HCT116 (cell line): ENCODE results near the gene OTOP2. TPM values are rescaled to one million over a fixed set of nuclear protein-coding genes. Genes with fewer than 3 reads are reported as not detected.

Experiments
- ATAC-seq: fragments of 200-7000 bp; cut with Tn5 transposase; 2 replicates; pipeline ENCODE4 v1.9.1; 2020; ENCODE audit warnings: mild to moderate bottlenecking, moderate library complexity
- BruUV-seq: library from RNA; stranded (reverse); fragments of 400-500 nt; replicated peaks from 2 replicates; lab custom pipeline; 2021; lab: Mats Ljungman, UMichigan
- CTCF ChIA-PET: fragments of 300-600 bp; sonication (Branson Sonifier 250); formaldehyde crosslinking; loops from one replicate; lab custom pipeline; 2021; ENCODE audit warnings: antibody characterized with exemption; lab: Charles Lee
- POLR2A ChIA-PET: fragments of 300-600, 350-600 bp; sonication (Branson Sonifier 250); formaldehyde crosslinking; loops from one replicate; lab custom pipeline; 2021; ENCODE audit warnings: antibody characterized with exemption; lab: Charles Lee
- RAD21 ChIA-PET, 2 experiments: fragments of 300-600 bp; sonication (Branson Sonifier 250); formaldehyde crosslinking; loops; one replicate each; lab custom pipeline; 2023; ENCODE audit warnings: low total read pairs in 2 of 2; ENCODE audit not compliant: uncharacterized antibody in 2 of 2, unreplicated experiment in 2 of 2, low non-redundant PET in 1 of 2; lab: Charles Lee
- DNase-seq: peaks from one replicate; pipeline ENCODE4 v3.0.0-alpha.2; 2010; ENCODE audit warnings: low read depth, low spot score
- H2AFZ ChIP-seq: fragments of 200-600 bp; shearing (Covaris generic), sonication (generic); 2 replicates; pipeline ENCODE4 v1.6.1; 2017; ENCODE audit warnings: low read depth, mixed run types, mixed read lengths, antibody characterized with exemption, low read length; ENCODE audit not compliant: poor library complexity, severe bottlenecking
- H3K27ac ChIP-seq: 2 replicates; pipeline ENCODE4 v1.5.1; 2012; ENCODE audit warnings: low read depth, low read length
- H3K27me3 ChIP-seq: fragments of 200-600 bp; sonication (generic); 2 replicates; pipeline ENCODE4 v1.6.1; 2016; ENCODE audit warnings: mixed run types, low read length, mixed read lengths; ENCODE audit not compliant: insufficient read depth
- H3K36me3 ChIP-seq, 2 experiments: fragments of 200-500 bp in 1 of 2; fragments of 200-600 bp in 1 of 2; sonication (Bioruptor generic) in 1 of 2; sonication (generic) in 1 of 2; 2 replicates each; pipeline versions ENCODE4 v1.5.1 to v1.6.1; 2014 to 2016; ENCODE audit warnings: low read length in 2 of 2, inconsistent platforms in 1 of 2, mixed read lengths in 1 of 2, mixed run types in 1 of 2; ENCODE audit not compliant: insufficient read depth in 2 of 2, control insufficient read depth in 1 of 2
- H3K4me1 ChIP-seq, 2 experiments: fragments of 200-600 bp in 1 of 2; sonication (generic) in 1 of 2; 2 replicates each; pipeline versions ENCODE4 v1.5.1 to v1.6.1; 2012 to 2017; ENCODE audit warnings: low read length in 2 of 2, inconsistent platforms in 1 of 2, mild to moderate bottlenecking in 1 of 2, mixed read lengths in 1 of 2, mixed run types in 1 of 2, moderate library complexity in 1 of 2; ENCODE audit not compliant: insufficient read depth in 2 of 2, control insufficient read depth in 1 of 2
- H3K4me2 ChIP-seq: fragments of 200-600 bp; sonication (generic); 2 replicates; pipeline ENCODE4 v1.6.1; 2017; ENCODE audit warnings: mixed run types, low read length, mixed read lengths
- H3K4me3 ChIP-seq, 2 experiments: fragments of 200-600 bp in 1 of 2; sonication (generic) in 1 of 2; replicated peaks in 1 of 2; 2 replicates each; pipeline ENCODE4 v1.5.1; 2011 to 2016; ENCODE audit warnings: low read length in 2 of 2, control low read depth in 1 of 2, low read depth in 1 of 2, mild to moderate bottlenecking in 1 of 2, mixed read lengths in 1 of 2, mixed run types in 1 of 2
- H3K79me2 ChIP-seq: fragments of 200-600 bp; sonication (generic); 2 replicates; pipeline ENCODE4 v1.6.1; 2017; ENCODE audit warnings: mild to moderate bottlenecking, mixed run types, low read length, moderate library complexity, mixed read lengths; ENCODE audit not compliant: insufficient read depth
- H3K9ac ChIP-seq: fragments of 200-600 bp; sonication (generic); 2 replicates; pipeline ENCODE4 v1.6.1; 2016; ENCODE audit warnings: low read length, mixed read lengths
- H3K9me2 ChIP-seq: fragments of 200-600 bp; sonication (generic), shearing (Covaris generic); 2 replicates; pipeline ENCODE4 v1.6.1; 2017; ENCODE audit warnings: mixed run types, mild to moderate bottlenecking, moderate library complexity; ENCODE audit not compliant: insufficient read depth
- H3K9me3 ChIP-seq, 2 experiments: fragments of 200-500 bp in 1 of 2; fragments of 200-600 bp in 1 of 2; sonication (Bioruptor generic) in 1 of 2; sonication (generic) in 1 of 2; 2 replicates each; pipeline ENCODE4 v1.6.1; 2014 to 2017; ENCODE audit warnings: low read length in 2 of 2, mixed read lengths in 2 of 2, inconsistent platforms in 1 of 2, low read depth in 1 of 2, mild to moderate bottlenecking in 1 of 2, mixed run types in 1 of 2, moderate library complexity in 1 of 2; ENCODE audit not compliant: control insufficient read depth in 1 of 2, insufficient read depth in 1 of 2
- H4K20me1 ChIP-seq: fragments of 200-600 bp; sonication (generic), shearing (Covaris generic); 2 replicates; pipeline ENCODE4 v1.6.1; 2017; ENCODE audit warnings: mixed run types, mild to moderate bottlenecking, moderate library complexity; ENCODE audit not compliant: insufficient read depth
- CBX3 ChIP-seq: IDR thresholded peaks from 2 replicates; pipeline ENCODE4 v1.6.1; 2012; ENCODE audit warnings: low read depth
- EGR1 ChIP-seq: IDR thresholded peaks from 2 replicates; pipeline ENCODE4 v1.6.1; 2012; ENCODE audit warnings: low read depth
- ELF1 ChIP-seq: IDR thresholded peaks from 2 replicates; pipeline ENCODE4 v1.6.1; 2012; ENCODE audit warnings: low read depth, borderline replicate concordance
- EZH2 ChIP-seq: fragments of 200-600 bp; sonication (generic); IDR thresholded peaks from 2 replicates; pipeline ENCODE4 v1.6.1; 2017; ENCODE audit warnings: antibody characterized with exemption, mixed run types
- EZH2phosphoT487 ChIP-seq: fragments of 200-600 bp; IDR thresholded peaks from 2 replicates; pipeline ENCODE4 v1.6.1; 2018; ENCODE audit warnings: antibody characterized with exemption, borderline replicate concordance
- FOSL1 ChIP-seq: IDR thresholded peaks from 2 replicates; pipeline ENCODE4 v1.6.1; 2012; ENCODE audit warnings: low read depth
- JUND ChIP-seq: IDR thresholded peaks from 2 replicates; pipeline ENCODE4 v1.6.1; 2012
- POLR2A ChIP-seq: IDR thresholded peaks from 2 replicates; pipeline ENCODE4 v1.7.0; 2011; ENCODE audit warnings: borderline replicate concordance; ENCODE audit not compliant: insufficient read depth, insufficient read length; ENCODE audit errors: extremely low read depth
- SIN3A ChIP-seq: IDR thresholded peaks from 2 replicates; pipeline ENCODE4 v1.6.1; 2012; ENCODE audit warnings: low read depth
- SRF ChIP-seq: IDR thresholded peaks from 2 replicates; pipeline ENCODE4 v1.6.1; 2012; ENCODE audit warnings: low read depth
- TCF7L2 ChIP-seq: IDR thresholded peaks from 2 replicates; pipeline ENCODE4 v1.7.0; 2011; ENCODE audit warnings: borderline replicate concordance, inconsistent platforms; ENCODE audit not compliant: insufficient read depth, insufficient read length; ENCODE audit errors: extremely low read depth
- ZFX ChIP-seq: fragments of 450-650 bp; IDR thresholded peaks from 2 replicates; pipeline ENCODE4 v1.6.1; 2017
- ZNF274 ChIP-seq: fragments of 200-500 bp; sonication (Bioruptor generic); IDR thresholded peaks from 2 replicates; pipeline ENCODE4 v1.6.1; 2014; ENCODE audit warnings: mild to moderate bottlenecking, low read depth, low read length, inconsistent platforms
- intact Hi-C: fragments of 100-400 bp; cut with micrococcal nuclease; formaldehyde crosslinking; loops from 2 replicates; pipeline ENCODE4 v1.10.0; 2022
- total RNA-seq: library from RNA; stranded (reverse); gene quantifications from one replicate; pipeline ENCODE4 v1.2.1, GENCODE V29; 2021; ENCODE audit not compliant: unreplicated experiment
- TF ChIP-seq, protein P1 (sequence below), 3 experiments: fragments of 200-600 bp in 1 of 3; sonication (generic) in 1 of 3; IDR thresholded peaks in 2 of 3; conservative IDR thresholded peaks in 1 of 3; 2 replicates each; pipeline ENCODE4 v1.5.1; 2012 to 2017; ENCODE audit warnings: low read depth in 2 of 3, low read length in 2 of 3, antibody characterized with exemption in 1 of 3, borderline replicate concordance in 1 of 3, control low read depth in 1 of 3, mild to moderate bottlenecking in 1 of 3, mixed read lengths in 1 of 3, mixed run types in 1 of 3, moderate library complexity in 1 of 3; ENCODE audit not compliant: insufficient read depth in 1 of 3
- TF ChIP-seq, protein P2 (sequence below): IDR thresholded peaks from 2 replicates; pipeline ENCODE4 v1.6.1; 2012
- TF ChIP-seq, protein P3 (sequence below): IDR thresholded peaks from 2 replicates; pipeline ENCODE4 v1.6.1; 2012

The OTOP2 gene
- total RNA-seq, 1 experiment from 2014 or later, result not detected

DNA sequence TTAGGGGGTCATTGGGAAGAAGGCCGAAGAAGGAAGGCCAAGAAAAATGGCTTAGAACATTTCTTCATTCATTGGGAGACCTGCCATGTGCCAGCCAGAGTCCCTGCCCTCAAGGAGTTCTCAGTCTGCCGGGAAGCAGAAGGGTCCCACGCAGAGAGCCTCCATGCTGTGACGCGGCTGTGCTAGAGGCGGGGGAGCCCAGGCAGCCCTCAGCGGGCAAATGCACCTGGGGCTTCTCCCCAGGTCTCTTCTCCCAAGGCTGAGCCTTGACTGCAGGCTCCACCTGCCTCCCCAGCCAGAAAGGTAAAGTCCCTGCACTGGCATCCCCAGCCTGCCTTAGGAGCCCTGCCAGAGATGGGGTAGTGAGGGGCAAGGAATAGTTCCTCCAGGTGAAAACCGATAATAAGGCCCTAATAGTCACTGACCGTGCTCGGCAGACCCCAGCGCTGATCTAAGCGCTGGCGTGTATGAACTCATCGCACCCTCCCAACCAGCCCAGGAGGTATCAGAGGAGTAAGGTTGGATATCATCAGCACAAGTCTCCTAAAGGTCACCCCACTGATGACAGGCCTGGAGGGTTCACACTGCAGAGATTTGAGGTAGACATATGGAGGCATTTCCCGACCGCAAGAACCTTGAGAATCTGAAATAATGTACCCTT lies 57.4 kb downstream of the OTOP2 start:
- Histone ChIP-seq H3K27ac (peak overlapping the region; percentile 76), H3K36me3 (no peaks in the 10 kb centered on the region)
- POLR2A ChIA-PET, result no interaction called here

More for the DNA sequence above, 57.4 kb downstream of the OTOP2 start:
- peaks cover 9 to 25% of the 10 kb centered on the region in 2 experiments for H3K4me1 ChIP-seq
- TF ChIP-seq, protein P1, sequence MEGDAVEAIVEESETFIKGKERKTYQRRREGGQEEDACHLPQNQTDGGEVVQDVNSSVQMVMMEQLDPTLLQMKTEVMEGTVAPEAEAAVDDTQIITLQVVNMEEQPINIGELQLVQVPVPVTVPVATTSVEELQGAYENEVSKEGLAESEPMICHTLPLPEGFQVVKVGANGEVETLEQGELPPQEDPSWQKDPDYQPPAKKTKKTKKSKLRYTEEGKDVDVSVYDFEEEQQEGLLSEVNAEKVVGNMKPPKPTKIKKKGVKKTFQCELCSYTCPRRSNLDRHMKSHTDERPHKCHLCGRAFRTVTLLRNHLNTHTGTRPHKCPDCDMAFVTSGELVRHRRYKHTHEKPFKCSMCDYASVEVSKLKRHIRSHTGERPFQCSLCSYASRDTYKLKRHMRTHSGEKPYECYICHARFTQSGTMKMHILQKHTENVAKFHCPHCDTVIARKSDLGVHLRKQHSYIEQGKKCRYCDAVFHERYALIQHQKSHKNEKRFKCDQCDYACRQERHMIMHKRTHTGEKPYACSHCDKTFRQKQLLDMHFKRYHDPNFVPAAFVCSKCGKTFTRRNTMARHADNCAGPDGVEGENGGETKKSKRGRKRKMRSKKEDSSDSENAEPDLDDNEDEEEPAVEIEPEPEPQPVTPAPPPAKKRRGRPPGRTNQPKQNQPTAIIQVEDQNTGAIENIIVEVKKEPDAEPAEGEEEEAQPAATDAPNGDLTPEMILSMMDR (IDR thresholded peaks at IDR 0.05 in 2 of 3, conservative IDR thresholded peaks at IDR 0.05 in 1 of 3; ENCODE audit: borderline replicate concordance in 1 of 3, insufficient read depth in 1 of 3, low read depth in 2 of 3, low read length in 2 of 3), result no peak
- TF ChIP-seq CBX3 (no peak), SRF (no peak), JUND (no peak), TCF7L2 (no peak), EZH2phosphoT487 (no peak), ELF1 (no peak), POLR2A (no peak), EGR1 (no peak), EZH2 (no peak), SIN3A (no peak), ZFX (no peak; the same call in 1 of the 2 replicates), ZNF274 (no peak), FOSL1 (no peak)
- TF ChIP-seq, protein P2, sequence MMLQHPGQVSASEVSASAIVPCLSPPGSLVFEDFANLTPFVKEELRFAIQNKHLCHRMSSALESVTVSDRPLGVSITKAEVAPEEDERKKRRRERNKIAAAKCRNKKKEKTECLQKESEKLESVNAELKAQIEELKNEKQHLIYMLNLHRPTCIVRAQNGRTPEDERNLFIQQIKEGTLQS, result no peak
- TF ChIP-seq, protein P3, sequence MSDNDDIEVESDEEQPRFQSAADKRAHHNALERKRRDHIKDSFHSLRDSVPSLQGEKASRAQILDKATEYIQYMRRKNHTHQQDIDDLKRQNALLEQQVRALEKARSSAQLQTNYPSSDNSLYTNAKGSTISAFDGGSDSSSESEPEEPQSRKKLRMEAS, result no peak
- H3K79me2 ChIP-seq, result no peaks in the 10 kb centered on the region
- intact Hi-C loops, result no loop called here
- no peaks in the 10 kb centered on the region for H3K9me2 ChIP-seq
- H2AFZ ChIP-seq, result no peak overlapping the region
- H3K9me3 ChIP-seq, result no peaks in the 10 kb centered on the region
- ChIA-PET RAD21 (no interaction called here), CTCF (no interaction called here)
- no peaks in the 10 kb centered on the region for H4K20me1 ChIP-seq
- peak overlapping the region; percentile 57 to 78 for H3K4me3 ChIP-seq
- H3K27me3 ChIP-seq, result no peaks in the 10 kb centered on the region
- peak overlapping the region; percentile 93 for H3K4me2 ChIP-seq
- H3K9ac ChIP-seq, result peak overlapping the region; percentile 78
- DNase-seq (no peak), ATAC-seq (no peak; the same call in 1 of the 2 replicates)
- BruUV-seq, result TSS peak; percentile 96
